ENCODE measurements around the gene SSUH2. TPM values are rescaled to one million over a fixed set of nuclear protein-coding genes. Genes with fewer than 3 reads are reported as not detected.
"Not testable (repeated sequence)": the region's sequence is repeated elsewhere in the genome, so short reads cannot be mapped to it uniquely, and the experiment has no call there.

Gene SSUH2, protein sequence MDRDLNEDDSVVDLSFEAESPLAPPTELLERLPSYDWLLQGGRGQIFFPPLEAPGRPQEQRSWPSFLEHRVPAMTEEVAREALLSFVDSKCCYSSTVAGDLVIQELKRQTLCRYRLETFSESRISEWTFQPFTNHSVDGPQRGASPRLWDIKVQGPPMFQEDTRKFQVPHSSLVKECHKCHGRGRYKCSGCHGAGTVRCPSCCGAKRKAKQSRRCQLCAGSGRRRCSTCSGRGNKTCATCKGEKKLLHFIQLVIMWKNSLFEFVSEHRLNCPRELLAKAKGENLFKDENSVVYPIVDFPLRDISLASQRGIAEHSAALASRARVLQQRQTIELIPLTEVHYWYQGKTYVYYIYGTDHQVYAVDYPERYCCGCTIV
- 0.03 TPM for polyA plus RNA-seq (2013, experiment 1 of 2)
- polyA plus RNA-seq (2013, experiment 2 of 2) = not detected

DNA sequence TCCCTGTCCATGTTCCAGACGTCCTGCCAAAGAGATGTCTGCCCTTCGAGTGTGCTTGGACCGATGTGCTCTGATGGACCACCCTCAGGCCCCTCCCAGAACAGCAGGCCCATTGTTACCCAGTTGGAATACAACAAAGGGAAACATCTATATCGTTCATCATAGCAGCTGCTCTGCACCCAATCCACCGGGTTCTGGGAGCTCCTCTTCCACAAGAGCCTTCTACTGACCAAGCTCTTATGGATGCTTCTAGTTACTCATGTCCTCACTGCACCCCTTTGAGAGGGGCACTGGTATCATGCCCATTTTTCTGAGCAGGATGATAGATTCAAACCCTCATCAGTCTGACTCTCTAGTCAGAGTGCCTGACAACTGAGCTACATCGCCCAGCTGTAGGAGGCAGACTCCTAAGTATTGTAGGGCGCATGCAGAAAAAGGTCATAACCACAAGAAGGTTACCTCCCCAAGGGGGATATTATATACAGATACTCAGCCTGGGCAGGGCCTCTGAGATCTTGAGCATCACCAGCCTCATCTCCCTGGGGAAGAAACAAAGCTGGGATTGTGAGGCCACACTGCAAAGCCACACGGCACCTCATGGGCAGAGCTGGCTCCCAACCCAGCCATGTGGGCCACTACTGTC is at the start of gene SSUH2:
Gene SSUH2 (minus strand): TSS at position 51 of the 643 bp plus-strand sequence. CDS start 40 bp downstream, at position 11.
- Histone ChIP-seq H2BK12ac (ENCODE audit: low read length in 2 of 2) (no peak within 1 kb of the TSS), H2BK5ac (ENCODE audit: low read depth, low read length, poor library complexity, severe bottlenecking) (no peak within 1 kb of the TSS), H3K9ac (ENCODE audit: low read length) (no peak within 1 kb of the TSS), H3K4me2 (ENCODE audit: low read length, poor library complexity, severe bottlenecking) (no peak within 1 kb of the TSS), H3K4me3 (ENCODE audit: insufficient read depth in 1 of 2, low read depth in 1 of 2, low read length in 2 of 2) (no peak within 1 kb of the TSS), H2AFZ (ENCODE audit: low read depth, low read length) (no peak within 1 kb of the TSS), H4K8ac (ENCODE audit: low read length) (no peak within 1 kb of the TSS), H3K27me3 (ENCODE audit: control insufficient read depth in 1 of 2, insufficient read depth in 1 of 2, low read length in 2 of 2) (peaks cover 44 to 84% of the 10 kb centered on the region in 2 experiments), H3K79me1 (replicated peaks; ENCODE audit: low read length, poor library complexity, severe bottlenecking) (no peaks in the 10 kb centered on the region), H3K23ac (ENCODE audit: low read length in 2 of 2) (no peak within 1 kb of the TSS), H3K27ac (ENCODE audit: low read length, poor library complexity, severe bottlenecking) (no peak within 1 kb of the TSS), H2AK5ac (ENCODE audit: low read length, severe bottlenecking) (no peak within 1 kb of the TSS), H3K4me1 (ENCODE audit: control insufficient read depth, insufficient read depth, low read depth, low read length) (peaks cover 4% of the 10 kb centered on the region), H3K4ac (ENCODE audit: low read depth in 1 of 2, low read length in 2 of 2) (no peak within 1 kb of the TSS), H2BK120ac (ENCODE audit: low read depth, low read length) (no peak within 1 kb of the TSS), H3K14ac (ENCODE audit: low read length in 2 of 2) (no peak within 1 kb of the TSS), H3K36me3 (ENCODE audit: control insufficient read depth in 1 of 2, insufficient read depth in 2 of 2, low read depth in 1 of 2, low read length in 2 of 2) (no peaks in the 10 kb centered on the region), H2BK15ac (ENCODE audit: low read depth, poor library complexity, severe bottlenecking) (no peak within 1 kb of the TSS), H4K91ac (ENCODE audit: low read length) (no peak within 1 kb of the TSS), H3K9me3 (ENCODE audit: control insufficient read depth, low read length) (no peaks in the 10 kb centered on the region), H3K18ac (ENCODE audit: low read depth in 1 of 2, low read length in 2 of 2) (no peak within 1 kb of the TSS)
- 82% methylated on average over 8 of the region's 8 CpGs for WGBS
- DNase-seq = no peak

DNA sequence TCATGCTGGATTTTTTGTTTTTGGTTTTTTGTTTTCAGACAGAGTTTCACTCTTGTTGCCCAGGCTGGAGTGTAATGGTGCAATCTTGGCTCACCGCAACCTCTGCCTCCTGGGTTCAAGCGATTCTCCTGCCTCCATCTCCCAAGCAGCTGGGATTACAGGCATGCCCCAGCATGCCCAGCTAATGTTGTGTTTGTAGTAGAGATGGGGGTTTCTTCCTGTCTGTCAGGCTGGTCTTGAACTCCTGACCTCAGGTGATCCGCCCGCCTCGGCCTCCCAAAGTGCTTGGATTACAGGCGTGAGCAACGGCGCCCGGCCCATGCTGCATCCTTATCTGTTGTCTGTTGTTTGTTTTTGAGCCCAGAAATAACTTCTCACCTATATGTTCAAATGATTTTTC is 46.7 kb upstream of the SSUH2 start:
- H3K27ac ChIP-seq (ENCODE audit: low read length, poor library complexity, severe bottlenecking); H3K9ac ChIP-seq (ENCODE audit: low read length); H3K4me3 ChIP-seq (ENCODE audit: insufficient read depth in 1 of 2, low read depth in 1 of 2, low read length in 2 of 2); H2BK12ac ChIP-seq (ENCODE audit: low read length in 2 of 2); H2AFZ ChIP-seq (ENCODE audit: low read depth, low read length); H3K36me3 ChIP-seq (ENCODE audit: control insufficient read depth in 1 of 2, insufficient read depth in 2 of 2, low read depth in 1 of 2, low read length in 2 of 2); H3K18ac ChIP-seq (ENCODE audit: low read depth in 1 of 2, low read length in 2 of 2); H4K91ac ChIP-seq (ENCODE audit: low read length); H2BK120ac ChIP-seq (ENCODE audit: low read depth, low read length); H2BK15ac ChIP-seq (ENCODE audit: low read depth, poor library complexity, severe bottlenecking); H3K4me1 ChIP-seq (ENCODE audit: control insufficient read depth, insufficient read depth, low read depth, low read length); H3K27me3 ChIP-seq (ENCODE audit: control insufficient read depth in 1 of 2, insufficient read depth in 1 of 2, low read length in 2 of 2); DNase-seq; H2BK5ac ChIP-seq (ENCODE audit: low read depth, low read length, poor library complexity, severe bottlenecking); H3K79me1 ChIP-seq (replicated peaks; ENCODE audit: low read length, poor library complexity, severe bottlenecking); H3K14ac ChIP-seq (ENCODE audit: low read length in 2 of 2); H3K9me3 ChIP-seq (ENCODE audit: control insufficient read depth, low read length); H4K8ac ChIP-seq (ENCODE audit: low read length); H3K4ac ChIP-seq (ENCODE audit: low read depth in 1 of 2, low read length in 2 of 2); H2AK5ac ChIP-seq (ENCODE audit: low read length, severe bottlenecking); H3K4me2 ChIP-seq (ENCODE audit: low read length, poor library complexity, severe bottlenecking); H3K23ac ChIP-seq (ENCODE audit: low read length in 2 of 2): not testable (repeated sequence)
- WGBS = 90% methylated on average over 5 of the region's 9 CpGs

DNA sequence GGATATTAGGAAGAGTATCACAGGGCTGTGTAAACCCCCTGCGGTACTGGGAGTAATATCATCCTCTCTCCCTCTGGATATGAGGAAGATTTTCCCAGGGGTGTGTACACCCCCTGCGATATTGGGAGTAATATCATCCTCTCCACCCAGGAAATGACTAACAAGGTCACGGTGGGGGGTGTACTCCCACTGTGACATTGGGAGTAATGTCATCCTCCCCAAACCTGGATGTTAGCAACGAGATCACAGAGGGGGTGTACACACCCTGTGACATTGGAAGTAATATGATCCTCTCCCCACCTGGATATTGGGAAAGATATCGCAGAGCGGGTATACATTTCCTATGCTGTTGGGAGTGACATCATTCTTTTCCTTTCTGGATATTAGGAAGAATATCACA is 40.4 kb upstream of the SSUH2 start:
- not testable (repeated sequence) for H3K4me2 ChIP-seq (ENCODE audit: low read length, poor library complexity, severe bottlenecking); H3K23ac ChIP-seq (ENCODE audit: low read length in 2 of 2); H3K4me1 ChIP-seq (ENCODE audit: control insufficient read depth, insufficient read depth, low read depth, low read length); H3K9ac ChIP-seq (ENCODE audit: low read length); H3K14ac ChIP-seq (ENCODE audit: low read length in 2 of 2); H3K27me3 ChIP-seq (ENCODE audit: control insufficient read depth in 1 of 2, insufficient read depth in 1 of 2, low read length in 2 of 2); DNase-seq; H4K8ac ChIP-seq (ENCODE audit: low read length); H3K4ac ChIP-seq (ENCODE audit: low read depth in 1 of 2, low read length in 2 of 2); H3K4me3 ChIP-seq (ENCODE audit: insufficient read depth in 1 of 2, low read depth in 1 of 2, low read length in 2 of 2); H2BK5ac ChIP-seq (ENCODE audit: low read depth, low read length, poor library complexity, severe bottlenecking); H3K36me3 ChIP-seq (ENCODE audit: control insufficient read depth in 1 of 2, insufficient read depth in 2 of 2, low read depth in 1 of 2, low read length in 2 of 2); H3K27ac ChIP-seq (ENCODE audit: low read length, poor library complexity, severe bottlenecking); H4K91ac ChIP-seq (ENCODE audit: low read length); H2AFZ ChIP-seq (ENCODE audit: low read depth, low read length); H3K18ac ChIP-seq (ENCODE audit: low read depth in 1 of 2, low read length in 2 of 2); H2BK15ac ChIP-seq (ENCODE audit: low read depth, poor library complexity, severe bottlenecking); H3K9me3 ChIP-seq (ENCODE audit: control insufficient read depth, low read length); H2AK5ac ChIP-seq (ENCODE audit: low read length, severe bottlenecking); H2BK12ac ChIP-seq (ENCODE audit: low read length in 2 of 2); H2BK120ac ChIP-seq (ENCODE audit: low read depth, low read length); H3K79me1 ChIP-seq (replicated peaks; ENCODE audit: low read length, poor library complexity, severe bottlenecking)
- 80% methylated on average over 6 of the region's 6 CpGs for WGBS

DNA sequence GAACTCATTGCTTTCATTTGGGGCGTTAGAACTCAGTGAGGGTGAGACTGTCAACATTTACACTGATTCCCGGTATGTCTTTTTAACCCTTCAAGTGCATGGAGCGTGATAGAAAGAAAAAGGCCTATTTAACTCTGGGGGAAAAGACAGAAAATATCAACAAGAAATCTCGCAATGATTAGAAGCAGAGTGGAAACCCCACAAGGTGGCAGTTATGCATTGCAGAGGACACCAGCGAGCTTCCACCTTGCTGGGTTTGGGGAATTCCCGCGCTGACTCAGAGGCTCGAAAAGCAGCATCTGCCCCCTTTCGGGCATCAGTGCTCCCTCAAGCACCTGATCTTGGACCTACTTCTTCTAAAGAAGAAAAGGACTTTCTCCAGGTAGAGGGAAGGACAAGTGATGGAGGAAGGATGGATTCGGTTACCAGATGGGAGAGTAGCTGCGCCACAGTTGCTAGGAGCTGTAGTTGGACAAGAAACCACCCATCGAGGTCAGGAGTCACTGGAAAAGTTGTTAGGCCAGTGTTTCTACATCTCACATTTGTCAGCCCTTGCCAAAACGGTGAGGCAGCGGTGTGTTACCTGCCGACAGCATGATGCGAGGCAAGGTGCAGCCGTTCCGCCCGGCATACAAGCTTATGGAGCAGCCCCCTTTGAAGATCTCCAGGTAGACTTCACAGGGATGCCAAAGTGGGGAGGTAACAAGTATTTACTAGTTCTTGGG is 38.4 kb upstream of the SSUH2 start:
- not testable (repeated sequence) for H3K9ac ChIP-seq (ENCODE audit: low read length); H3K4ac ChIP-seq (ENCODE audit: low read depth in 1 of 2, low read length in 2 of 2); H3K27ac ChIP-seq (ENCODE audit: low read length, poor library complexity, severe bottlenecking); H2BK12ac ChIP-seq (ENCODE audit: low read length in 2 of 2); H4K91ac ChIP-seq (ENCODE audit: low read length); H4K8ac ChIP-seq (ENCODE audit: low read length); H3K18ac ChIP-seq (ENCODE audit: low read depth in 1 of 2, low read length in 2 of 2); H2BK15ac ChIP-seq (ENCODE audit: low read depth, poor library complexity, severe bottlenecking); H2BK5ac ChIP-seq (ENCODE audit: low read depth, low read length, poor library complexity, severe bottlenecking); H3K36me3 ChIP-seq (ENCODE audit: control insufficient read depth in 1 of 2, insufficient read depth in 2 of 2, low read depth in 1 of 2, low read length in 2 of 2); H3K79me1 ChIP-seq (replicated peaks; ENCODE audit: low read length, poor library complexity, severe bottlenecking); H3K4me3 ChIP-seq (ENCODE audit: insufficient read depth in 1 of 2, low read depth in 1 of 2, low read length in 2 of 2); DNase-seq; H3K9me3 ChIP-seq (ENCODE audit: control insufficient read depth, low read length); H3K23ac ChIP-seq (ENCODE audit: low read length in 2 of 2); H2AK5ac ChIP-seq (ENCODE audit: low read length, severe bottlenecking); H3K14ac ChIP-seq (ENCODE audit: low read length in 2 of 2); H3K4me1 ChIP-seq (ENCODE audit: control insufficient read depth, insufficient read depth, low read depth, low read length); H2BK120ac ChIP-seq (ENCODE audit: low read depth, low read length); H3K4me2 ChIP-seq (ENCODE audit: low read length, poor library complexity, severe bottlenecking); H2AFZ ChIP-seq (ENCODE audit: low read depth, low read length)
- H3K27me3 ChIP-seq (ENCODE audit: control insufficient read depth in 1 of 2, insufficient read depth in 1 of 2, low read length in 2 of 2) = peaks cover 0 to 13% of the 10 kb centered on the region in 2 experiments
- 71% methylated on average over 15 of the region's 19 CpGs for WGBS

Measured in mesenchymal stem cell (in vitro differentiated cells and primary cell).